ENCODE results near the gene KIF26B.
"Not testable (repeated sequence)": the region's sequence is repeated elsewhere in the genome, so short reads cannot be mapped to it uniquely, and the experiment has no call there.

The KIF26B gene

GRCh38 chr1:245690156-245690690 lies 535.4 kb downstream of the KIF26B start:
- no peak for DNase-seq

- DNase-seq, result no peak
These were observed 536.3 kb downstream of the KIF26B start for GRCh38 chr1:245690946-245691541.

GRCh38 chr1:245691897-245692296 lies 537.1 kb downstream of the KIF26B start:
- no peak for DNase-seq

- DNase-seq, result no peak
These were observed 537.5 kb downstream of the KIF26B start for GRCh38 chr1:245692318-245692717.

DNA sequence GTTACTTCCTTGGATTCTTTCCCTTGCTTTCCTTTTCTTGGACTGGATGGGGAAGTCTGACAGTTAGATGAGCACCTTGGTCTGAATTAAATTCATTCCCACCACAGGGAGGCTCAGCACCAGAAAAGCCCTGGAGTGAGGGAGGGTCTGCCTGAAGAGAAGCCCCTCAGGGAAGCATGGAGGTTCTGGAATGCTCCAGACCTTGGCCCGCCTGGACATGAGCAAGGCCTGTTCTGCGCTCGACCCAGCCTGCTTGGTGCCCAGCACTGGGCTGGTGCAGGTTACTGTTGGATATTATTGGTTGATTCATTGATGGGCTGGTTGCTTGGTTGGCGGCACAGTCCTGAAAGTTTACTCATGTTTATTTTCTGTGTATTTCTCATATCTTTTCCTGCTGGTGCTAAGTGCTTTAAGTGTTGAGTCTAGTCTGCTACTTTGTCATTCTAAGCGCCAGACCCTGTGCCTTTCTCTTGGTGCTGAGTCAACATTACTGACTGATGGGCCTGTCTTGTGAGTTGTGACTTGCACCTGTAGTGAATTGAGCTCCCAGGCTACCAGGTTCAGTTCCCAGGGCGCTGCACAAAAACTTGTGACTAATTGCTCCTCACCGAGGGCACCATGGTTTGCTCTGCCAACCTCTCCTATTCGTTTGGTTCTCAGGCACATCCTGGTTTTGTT lies 538.5 kb downstream of the KIF26B start:
- DNase-seq, result no peak

DNA sequence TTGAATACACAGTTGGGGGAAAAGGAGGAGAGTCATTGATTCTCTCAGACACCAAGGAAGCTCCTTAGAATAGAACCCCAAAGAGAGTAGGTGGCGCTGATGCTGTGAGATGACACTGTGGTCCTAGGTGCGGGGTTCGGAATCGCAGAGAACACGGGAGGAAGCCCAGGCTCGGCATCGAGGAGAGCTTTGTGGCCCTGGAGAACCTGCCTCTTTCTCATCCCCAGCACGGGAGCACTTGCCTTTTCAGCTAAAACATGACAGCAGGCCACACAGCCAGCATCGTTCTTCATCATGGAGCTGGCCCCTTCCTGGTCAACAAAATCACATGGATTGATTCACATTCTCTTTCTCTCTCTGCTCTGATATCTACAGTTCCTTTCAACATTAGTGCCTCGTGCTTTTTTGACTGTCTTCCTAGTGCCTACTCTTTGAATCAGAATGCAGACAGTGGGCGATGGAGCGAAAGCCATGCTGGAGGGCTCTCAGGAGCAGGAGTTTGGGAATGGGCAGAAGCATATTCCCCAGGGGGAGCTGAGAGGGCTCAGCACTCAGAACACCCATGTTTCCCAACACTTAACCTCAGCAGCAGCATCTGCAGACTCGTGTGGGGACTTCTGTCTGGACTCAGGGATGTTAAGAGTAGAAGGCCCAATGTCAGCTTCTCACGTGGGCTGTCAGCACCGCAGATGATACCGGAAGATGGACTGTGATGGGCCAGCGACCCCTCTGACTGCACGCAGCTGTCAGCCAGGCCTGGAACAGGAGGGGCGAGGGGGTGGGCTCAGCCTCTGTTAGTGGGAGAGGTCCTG lies 539.4 kb downstream of the KIF26B start:
- DNase-seq, result no peak

DNA sequence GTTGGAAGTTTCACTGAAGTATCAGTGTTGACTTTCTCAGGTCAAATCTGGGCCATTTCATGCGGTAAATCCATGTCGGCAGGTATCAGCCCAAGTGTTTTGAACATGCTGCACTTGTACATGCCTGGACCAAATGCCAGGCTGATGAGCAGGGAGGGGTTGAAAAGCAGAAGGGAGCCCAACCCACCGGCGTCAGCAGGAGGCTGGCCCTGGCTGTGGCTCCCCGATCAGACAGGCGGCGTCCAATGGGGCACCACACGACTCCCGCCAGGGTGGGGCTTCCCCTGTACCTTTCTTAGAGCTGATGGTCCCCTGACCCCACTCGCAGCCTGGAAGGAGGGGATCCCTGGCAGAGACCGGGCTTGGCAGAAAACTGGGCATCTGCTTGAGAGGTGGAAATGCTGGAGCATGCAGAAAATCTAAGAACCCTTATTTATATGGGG lies 540.0 kb downstream of the KIF26B start:
- no peak for DNase-seq

- DNase-seq, result no peak
These were observed 540.4 kb downstream of the KIF26B start for GRCh38 chr1:245695211-245695610.

- not testable (repeated sequence) for DNase-seq
These were observed 540.9 kb downstream of the KIF26B start for GRCh38 chr1:245695701-245696100.

- DNase-seq, result no peak
These were observed 543.3 kb downstream of the KIF26B start for GRCh38 chr1:245698116-245698515.

DNA sequence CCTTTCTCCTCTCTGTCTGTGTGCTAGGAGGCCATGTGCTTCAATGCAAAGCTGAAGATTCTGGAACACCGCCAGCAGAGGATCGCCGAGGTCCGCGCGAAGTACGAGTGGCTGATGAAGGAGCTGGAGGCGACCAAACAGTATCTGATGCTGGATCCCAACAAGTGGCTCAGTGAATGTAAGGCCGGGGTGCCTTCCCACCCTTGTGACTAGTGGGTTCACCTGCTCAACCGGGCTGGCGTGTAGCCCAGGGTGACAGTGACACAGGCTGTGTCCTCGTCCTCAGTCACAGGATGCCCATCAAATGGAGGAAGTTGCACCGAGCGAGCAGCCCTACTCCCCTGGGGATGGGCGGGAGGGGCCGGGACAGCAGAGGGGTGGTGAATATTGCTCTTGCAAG lies 544.1 kb downstream of the KIF26B start:
- no peak for DNase-seq

DNA sequence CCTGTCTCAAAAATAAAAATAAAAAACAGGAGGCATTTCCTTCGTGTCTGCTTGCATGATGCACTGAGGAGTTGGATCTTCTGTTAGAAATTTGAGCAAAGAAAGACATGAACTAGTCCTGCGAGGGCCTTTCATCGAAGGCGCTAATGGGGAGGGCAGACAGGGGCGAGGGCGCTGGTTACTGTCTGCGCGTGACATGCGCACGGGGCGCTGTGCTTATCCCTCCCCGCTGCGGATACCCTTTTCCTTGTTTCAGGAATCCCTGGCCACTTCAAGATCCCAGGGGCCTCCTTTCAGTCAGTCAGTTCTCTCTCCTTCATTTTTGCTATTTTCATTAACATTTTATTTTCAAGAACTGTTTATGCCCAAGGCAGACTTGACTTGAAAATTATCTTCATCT lies 545.8 kb downstream of the KIF26B start:
- no peak for DNase-seq

DNA sequence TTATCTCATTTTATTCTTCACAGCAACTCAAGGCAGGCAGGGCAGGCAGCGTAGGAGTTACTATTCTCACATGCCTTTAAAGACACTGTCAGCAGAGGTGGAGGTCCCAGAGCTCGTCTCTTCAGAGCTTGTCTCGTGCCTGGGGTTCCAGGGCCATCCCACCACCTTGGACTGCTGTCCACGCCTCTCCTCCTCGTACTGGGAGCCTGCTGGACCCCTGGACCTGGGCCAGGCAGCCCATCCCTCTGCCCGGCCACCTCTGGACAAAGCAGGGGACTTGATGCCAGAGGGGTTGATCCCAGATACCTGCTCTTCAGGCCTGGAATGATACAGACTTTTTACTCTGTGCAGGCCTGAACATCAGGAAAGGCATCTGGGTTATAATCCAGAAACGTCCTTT lies 546.8 kb downstream of the KIF26B start:
- DNase-seq, result no peak

GRCh38 chr1:245702346-245702745 lies 547.6 kb downstream of the KIF26B start:
- DNase-seq, result no peak

- no peak for DNase-seq
These were observed 549.6 kb downstream of the KIF26B start for GRCh38 chr1:245704341-245704740.

DNA sequence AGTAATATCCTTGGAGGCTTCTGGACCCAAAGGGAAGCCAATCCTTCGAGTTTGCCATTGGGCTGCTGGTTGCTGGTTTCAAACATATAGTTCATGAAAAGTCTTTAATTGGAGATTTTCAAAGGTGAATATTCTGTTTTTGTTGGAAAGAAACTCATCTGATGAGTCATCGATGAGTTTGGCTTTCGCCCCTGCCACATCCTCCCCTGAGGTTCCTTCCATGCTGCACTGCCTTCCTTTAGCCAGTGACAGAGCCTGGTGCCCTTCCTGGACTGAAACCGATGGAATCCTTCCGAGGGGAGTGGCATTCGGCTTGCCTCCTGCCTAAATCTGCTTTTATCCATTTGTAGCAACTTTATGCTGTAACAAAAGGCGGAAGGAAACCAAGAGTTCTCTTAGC lies 550.0 kb downstream of the KIF26B start:
- DNase-seq, result no peak

- DNase-seq, result no peak
These were observed 553.2 kb downstream of the KIF26B start for GRCh38 chr1:245707941-245708340.

DNA sequence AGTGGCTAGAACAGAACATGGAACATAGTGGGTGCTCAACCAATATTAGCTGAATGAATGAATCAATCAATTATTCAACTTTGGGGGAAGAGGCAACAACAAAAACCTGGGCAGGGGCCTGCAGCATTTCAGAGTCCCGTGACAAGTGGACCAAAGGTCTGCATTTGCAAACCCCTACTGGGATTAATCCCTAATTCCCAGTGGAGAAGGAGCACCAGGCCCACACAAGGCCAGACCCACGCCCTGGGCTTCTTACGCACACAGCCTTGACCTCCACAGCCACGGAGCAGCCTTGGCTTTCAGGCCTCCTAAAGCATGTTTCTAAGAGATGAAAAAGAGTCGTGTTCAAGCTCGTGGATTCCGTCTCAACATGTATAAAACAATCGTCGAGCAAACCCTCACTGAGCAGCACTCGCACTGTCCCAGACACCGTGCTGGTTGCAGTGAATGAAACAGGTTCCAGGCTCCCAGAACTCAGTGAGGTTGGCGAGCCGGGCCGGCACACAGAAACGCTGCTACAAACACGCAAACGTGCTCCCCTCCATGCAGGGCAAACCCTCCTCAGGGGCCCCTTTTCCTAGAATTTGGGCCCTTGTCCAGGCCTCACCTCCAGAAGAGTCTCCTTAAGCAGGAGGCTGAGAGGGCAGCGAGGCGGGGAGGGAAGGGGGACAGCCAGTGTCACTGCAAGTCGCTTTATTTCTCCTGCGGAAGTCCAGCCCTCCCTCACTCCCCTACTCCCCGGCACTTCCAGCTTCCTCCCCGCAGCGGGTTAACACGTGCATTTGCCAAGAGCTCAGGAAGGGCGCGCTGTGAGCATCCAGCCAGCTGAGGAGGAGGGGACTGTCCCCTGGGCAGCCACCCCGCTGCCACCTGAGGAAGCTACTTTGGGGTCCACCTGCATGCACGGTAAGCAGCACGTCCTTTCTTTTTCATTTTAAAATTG lies 556.4 kb downstream of the KIF26B start:
- DNase-seq, result no peak

- not testable (repeated sequence) for DNase-seq
These were observed 559.2 kb downstream of the KIF26B start for GRCh38 chr1:245714027-245714426.

DNA sequence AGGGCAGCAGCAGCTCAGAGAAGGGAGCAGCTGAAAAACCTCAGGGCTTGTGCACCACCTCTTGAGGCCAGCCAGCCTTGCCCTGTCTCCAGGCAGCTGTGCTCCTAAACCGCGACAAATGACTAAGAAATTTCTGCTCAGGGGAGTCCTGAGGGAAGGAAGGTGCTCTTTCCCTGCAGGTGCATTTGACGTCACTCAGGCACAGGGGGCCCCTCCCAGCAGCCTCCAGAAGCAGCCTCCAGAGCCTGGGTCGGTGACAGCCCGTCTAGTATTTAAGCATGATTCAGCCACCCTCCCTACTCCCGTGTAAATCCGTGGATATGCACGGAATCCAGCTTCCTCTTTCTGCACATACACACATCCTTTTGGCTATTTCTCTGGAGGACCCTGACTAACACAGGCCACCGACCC lies 560.5 kb downstream of the KIF26B start:
- no peak for DNase-seq

- DNase-seq, result no peak
These were observed 561.2 kb downstream of the KIF26B start for GRCh38 chr1:245715970-245716369.

- DNase-seq, result no peak
These were observed 561.8 kb downstream of the KIF26B start for GRCh38 chr1:245716561-245716960.

DNA sequence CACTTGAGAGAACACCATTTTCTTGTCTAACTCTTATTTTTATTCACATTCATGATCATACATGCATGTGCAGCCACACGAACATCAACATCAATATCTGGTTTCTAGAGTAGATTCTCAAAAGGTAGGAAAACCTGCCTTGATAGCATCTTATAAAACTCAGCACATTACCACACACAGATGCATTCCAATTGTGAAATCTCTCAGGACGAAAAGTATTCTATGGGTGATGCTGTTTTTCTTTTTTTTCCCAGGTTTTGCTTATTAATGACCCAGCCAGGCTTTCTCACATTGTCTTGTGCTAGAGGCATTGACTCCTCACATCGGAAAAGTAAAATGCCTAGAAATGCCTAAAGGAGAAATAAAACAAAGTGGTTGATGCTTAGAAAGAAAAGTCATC lies 562.8 kb downstream of the KIF26B start:
- DNase-seq, result no peak
